Head of caudate nucleus (tissue), 42 donors: ENCODE data around the gene PAQR4.

Source experiments
- DNase-seq, 42 donors: peaks; one replicate each; pipeline versions ENCODE4 v3.0.0 to v3.0.0-alpha.2; 2020 to 2021; ENCODE audit warnings: mixed read lengths in 7 of 42
- intact Hi-C: fragments of 100-400 bp; cut with DNase I; formaldehyde crosslinking; loops from one replicate; pipeline ENCODE4 v1.15.0; 2022

PAQR4 gene

DNA sequence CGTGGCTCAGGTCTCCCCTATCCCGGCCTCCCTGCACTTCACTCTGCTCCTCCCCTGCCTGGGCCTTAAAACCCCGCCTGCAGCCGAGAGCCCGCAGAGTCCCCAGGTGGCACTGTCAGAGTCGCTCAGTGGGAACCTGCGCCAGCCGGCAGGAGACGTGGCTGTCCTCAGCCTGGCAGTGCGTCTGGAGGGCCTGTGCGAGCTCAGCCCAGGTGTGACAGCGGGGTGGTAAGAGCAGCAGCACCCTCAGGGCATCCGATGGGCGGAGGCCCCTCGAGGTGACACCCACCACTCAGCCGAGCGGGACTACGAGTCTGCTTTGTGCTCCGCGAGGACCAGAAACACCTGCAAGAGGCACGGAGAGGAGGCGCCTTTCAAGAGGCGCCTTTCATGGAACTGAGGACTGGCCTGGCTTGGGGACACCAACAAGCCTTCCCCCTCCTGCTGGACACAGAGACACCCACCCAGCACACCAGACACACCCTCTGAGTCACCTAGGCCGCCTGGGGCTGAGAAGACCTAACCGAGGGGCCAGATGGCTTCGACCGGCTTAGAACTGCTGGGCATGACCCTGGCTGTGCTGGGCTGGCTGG is 43.8 kb downstream of the PAQR4 start, which contains the start of gene CLDN9:
Gene CLDN9, plus strand, starts transcription at position 96 of the 593 bp plus-strand sequence. Its CDS starts 440 bp downstream, at position 536.
- DNase-seq: peak in 20 of 42 donors; percentile 23 to 64 (median 47)
- intact Hi-C loops: no loop called here

DNA sequence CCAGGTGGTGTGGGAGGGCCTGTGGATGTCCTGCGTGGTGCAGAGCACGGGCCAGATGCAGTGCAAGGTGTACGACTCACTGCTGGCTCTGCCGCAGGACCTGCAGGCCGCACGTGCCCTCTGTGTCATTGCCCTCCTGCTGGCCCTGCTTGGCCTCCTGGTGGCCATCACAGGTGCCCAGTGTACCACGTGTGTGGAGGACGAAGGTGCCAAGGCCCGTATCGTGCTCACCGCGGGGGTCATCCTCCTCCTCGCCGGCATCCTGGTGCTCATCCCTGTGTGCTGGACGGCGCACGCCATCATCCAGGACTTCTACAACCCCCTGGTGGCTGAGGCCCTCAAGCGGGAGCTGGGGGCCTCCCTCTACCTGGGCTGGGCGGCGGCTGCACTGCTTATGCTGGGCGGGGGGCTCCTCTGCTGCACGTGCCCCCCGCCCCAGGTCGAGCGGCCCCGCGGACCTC is 44.4 kb downstream of the PAQR4 start:
- DNase-seq: no peak
- intact Hi-C loops: no loop called here

DNA sequence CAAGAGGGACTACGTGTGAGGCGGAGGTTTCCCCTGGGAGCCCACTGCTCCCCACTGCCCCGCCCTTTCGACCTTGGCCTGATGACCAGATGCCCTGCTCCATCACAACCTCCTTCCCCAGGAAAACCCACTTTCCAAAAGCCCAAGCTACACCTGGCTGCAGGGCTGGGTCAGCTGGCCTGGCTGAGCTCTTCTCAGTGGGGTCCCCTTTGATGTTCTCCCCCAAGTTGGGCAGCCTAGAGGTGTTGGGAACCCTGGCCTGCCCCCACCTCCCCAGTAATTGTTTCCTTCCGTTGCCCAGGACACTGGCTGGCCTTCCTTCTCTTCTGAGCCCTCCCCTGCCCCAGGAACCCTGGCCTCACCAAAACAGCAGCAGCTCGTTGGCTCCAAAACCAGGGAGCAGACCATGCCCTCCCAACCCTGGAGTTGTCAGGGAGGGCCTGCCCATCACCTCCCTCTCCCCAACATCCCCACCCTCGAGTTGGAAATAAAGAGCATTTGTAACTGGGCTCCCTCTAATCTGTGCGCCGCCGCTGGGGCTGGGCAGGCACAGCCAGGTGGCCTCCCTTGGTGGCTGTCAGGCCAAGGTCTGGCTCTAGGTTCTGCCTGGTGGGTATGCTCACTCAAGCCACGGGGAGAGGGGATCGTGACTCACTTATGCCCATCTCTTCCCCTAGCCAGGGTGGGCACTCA is 45.0 kb downstream of the PAQR4 start:
- no peak for DNase-seq
- intact Hi-C loops: no loop called here

DNA sequence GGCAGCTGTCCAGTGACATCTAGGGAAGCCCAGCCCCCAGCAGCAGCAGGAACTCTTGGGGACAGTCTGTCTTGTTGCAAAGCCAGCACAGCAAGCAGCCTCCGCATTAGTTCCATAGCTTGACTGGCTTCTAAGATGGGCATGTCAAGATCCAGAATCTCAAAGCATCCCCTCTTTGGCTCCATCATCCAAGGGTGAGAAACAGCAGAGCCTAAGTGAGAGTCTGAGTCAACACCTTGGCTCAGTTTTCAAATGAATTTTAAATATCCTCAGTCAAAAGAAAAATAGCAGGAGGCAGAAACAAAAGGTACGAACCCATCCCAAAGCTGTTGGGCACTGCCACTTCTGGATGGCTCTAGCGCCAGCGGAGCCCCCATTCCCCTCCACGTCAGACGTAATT is 45.8 kb downstream of the PAQR4 start:
- intact Hi-C loops: no loop called here
- DNase-seq: no peak

DNA sequence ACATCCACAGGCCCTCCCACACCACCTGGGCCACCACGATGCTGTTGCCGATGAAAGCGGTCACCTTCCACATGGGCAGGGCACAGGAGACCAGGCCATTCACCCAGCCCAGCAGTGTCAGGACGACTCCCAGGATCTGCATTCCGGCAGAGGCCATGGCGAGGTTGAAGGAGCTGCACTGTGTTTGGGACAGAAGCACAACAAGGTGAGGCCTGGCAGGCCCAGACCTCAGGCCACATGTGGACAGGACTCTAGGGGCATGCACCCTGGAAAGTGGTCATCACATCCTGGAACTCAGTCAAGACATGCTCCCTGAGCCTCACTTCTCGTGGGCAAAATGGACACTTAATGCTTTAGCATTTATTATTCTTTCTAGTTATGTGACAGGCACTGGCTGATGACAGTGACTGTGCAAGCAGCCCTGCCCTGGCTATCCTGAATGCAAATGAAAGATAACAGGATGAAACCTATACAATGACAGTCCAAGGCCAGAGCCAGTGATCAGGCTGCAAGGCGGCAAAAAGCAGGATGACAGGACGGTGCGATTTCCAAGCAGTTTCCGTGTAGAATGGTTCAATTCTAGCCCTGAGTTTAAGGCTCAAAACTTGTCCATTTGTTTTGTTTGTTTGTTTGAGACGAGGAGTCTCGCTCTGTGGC is 46.8 kb downstream of the PAQR4 start:
- intact Hi-C loops: no loop called here
- DNase-seq: no peak

DNA sequence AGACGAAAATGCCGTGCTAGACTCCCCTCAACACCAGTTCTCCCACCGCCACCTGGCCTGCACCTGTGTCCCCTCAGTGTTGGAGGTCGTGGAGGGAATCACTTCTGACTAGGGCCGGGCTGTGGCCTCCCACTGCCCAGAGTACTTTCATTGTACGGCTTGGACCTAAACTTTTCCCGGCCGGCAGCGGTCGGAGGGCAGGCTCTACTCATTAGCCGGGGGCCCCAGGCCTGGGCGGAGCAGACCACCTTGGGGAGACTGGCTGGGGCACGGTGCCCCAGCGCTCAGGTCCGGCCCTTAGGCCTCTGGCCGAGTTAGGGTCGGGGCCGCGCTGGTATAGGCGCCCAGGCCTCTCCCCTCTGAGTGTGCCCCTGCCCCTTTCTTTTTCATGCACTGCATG is 48.2 kb downstream of the PAQR4 start:
- DNase-seq: no peak
- intact Hi-C loops: no loop called here

DNA sequence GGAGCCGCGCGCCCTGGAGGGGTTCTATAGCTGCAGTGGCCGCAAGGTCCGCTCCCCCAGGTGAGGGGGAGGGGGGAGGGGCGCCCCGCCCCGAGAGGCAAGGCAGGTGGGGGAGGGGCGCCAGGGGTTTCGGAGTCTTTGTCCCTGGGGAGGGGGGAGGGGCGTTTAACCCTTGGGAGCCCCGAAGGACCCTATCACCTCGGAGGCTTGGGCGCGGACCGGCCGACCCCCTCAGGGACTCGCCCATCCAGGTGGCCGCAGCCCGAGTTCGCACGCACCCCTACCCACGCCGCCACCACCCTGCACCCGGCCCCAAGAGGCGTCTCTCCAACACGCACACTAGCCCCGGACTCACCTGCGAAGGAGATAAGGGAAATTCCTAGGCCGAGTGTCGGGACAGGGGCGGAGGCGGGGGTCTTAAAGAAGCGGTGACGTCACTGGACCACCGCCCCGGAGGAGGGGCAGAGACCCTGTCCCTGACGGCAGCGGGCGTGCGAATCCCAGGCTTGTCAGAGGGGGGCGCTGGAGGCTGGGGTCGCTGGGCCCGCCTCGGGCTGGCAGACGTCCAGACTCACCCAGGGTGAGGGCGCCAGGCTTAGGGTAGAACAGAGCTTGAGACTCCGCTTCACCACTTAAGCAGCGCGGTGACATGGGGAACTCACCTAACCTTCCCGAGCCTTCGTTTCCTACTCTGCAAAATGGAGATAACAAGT is 48.8 kb downstream of the PAQR4 start, which contains the start of gene CLDN6:
Gene CLDN6, minus strand, starts transcription at position 390 of the 713 bp plus-strand sequence. CDS start 2,162 bp downstream, outside the sequence.
- peak in 9 of 42 donors; percentile 19 to 58 (median 44) for DNase-seq

DNA sequence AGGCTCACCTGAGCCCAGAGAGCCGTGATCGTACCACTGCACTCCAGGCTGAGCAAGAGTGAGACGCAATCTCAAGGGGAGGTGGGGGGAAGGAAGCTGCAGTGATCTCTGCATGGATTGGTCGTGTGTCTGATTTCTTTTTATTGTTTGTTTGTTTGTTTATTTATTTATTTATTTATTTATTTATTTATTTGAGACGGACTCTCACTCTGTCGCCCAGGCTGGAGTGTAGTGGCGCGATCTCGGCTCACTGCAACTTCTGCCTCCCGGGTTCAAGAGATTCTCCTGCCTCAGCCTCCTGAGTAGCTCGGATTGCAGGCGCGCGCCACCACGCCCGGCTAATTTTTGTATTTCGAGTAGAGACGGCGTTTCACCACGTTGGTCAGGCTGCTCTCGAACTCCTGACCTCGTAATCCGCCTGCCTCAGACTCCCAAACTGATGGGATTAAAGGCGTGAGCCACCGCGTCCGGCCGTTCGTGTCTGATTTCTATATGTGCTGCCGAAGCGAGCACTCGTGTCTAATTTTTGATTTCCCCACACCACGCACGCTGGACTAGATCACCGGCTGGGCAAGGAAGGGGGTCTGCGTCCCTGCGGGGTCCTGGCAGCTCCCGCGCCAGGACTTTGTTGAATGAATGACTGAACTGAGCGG is 50.6 kb downstream of the PAQR4 start:
- intact Hi-C loops: no loop called here
- peak in 1 of 42 donors; percentile 43 for DNase-seq

More for the DNA sequence above, 48.8 kb downstream of the PAQR4 start, which contains the start of gene CLDN6:
- intact Hi-C loops: no loop called here

DNA sequence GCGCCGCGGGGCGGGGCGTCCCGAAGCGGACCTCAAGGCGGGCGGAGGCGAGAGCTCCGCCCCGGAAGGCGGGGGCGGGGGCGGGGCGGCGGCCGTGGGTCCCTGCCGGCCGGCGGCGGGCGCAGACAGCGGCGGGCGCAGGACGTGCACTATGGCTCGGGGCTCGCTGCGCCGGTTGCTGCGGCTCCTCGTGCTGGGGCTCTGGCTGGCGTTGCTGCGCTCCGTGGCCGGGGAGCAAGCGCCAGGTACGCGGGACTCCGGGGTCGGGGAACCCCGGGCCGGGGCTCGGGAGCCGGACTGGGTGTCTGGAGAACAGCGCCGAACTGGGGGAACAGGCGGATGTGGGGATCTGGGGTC is 51.1 kb downstream of the PAQR4 start, which contains the start of gene TNFRSF12A:
Gene TNFRSF12A, plus strand, starts transcription at position 122 of the 357 bp plus-strand sequence. Its CDS starts 30 bp downstream, at position 152.
- DNase-seq: peak in 33 of 42 donors; percentile 35 to 79 (median 53)
- intact Hi-C loops: no loop called here

DNA sequence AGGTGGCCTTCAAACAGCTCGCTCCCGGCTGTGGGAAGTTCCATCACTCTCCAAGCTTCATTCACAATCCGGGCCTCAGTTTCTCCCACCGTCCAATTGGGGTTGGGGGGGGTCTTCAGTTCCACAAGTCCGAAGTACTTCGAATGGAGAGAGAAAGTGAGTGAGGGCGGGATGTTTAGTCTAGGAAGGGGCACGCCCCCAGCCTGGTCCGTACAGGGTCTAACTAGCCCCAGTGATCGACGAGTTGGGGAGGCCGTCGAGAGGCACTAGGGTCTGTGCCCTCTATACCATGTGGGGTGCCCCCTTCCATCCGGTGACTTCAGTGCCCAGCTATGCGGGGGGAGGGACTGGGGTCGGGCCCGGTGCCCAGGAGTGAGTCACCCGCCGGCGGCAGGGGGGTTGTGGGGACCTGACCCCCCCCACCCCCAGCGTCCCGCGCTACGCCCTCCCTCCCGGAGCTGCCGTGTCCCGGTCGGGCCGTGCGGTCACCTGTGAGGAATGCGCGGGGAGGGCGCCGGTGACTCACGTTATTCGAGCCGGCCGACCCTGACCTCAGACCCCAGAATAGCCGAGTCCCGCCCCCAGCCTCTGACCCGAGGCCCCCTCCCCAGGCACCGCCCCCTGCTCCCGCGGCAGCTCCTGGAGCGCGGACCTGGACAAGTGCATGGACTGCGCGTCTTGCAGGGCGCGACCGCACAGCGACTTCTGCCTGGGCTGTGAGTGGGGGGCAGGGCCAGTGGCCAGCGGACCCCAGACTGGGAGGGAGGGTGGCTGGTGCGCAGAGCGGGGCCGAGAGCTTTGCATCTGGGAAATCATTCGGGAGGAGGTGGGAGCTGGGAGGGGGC is 51.7 kb downstream of the PAQR4 start:
- intact Hi-C loops: no loop called here
- DNase-seq: peak in 32 of 42 donors; percentile 27 to 86 (median 56)

DNA sequence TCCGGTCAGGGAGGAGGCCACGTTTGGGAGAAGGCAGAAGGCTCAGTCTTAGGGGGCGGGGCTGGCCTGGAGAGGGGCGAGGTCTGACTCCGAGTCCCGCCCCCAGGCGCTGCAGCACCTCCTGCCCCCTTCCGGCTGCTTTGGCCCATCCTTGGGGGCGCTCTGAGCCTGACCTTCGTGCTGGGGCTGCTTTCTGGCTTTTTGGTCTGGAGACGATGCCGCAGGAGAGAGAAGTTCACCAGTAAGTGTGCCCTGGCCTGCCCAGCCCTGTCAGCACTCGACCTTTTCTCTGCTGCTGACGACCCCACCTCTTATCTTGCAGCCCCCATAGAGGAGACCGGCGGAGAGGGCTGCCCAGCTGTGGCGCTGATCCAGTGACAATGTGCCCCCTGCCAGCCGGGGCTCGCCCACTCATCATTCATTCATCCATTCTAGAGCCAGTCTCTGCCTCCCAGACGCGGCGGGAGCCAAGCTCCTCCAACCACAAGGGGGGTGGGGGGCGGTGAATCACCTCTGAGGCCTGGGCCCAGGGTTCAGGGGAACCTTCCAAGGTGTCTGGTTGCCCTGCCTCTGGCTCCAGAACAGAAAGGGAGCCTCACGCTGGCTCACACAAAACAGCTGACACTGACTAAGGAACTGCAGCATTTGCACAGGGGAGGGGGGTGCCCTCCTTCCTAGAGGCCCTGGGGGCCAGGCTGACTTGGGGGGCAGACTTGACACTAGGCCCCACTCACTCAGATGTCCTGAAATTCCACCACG is 52.5 kb downstream of the PAQR4 start:
- intact Hi-C loops: loop anchor here (2.0 kb wide), 1 partner anchor 17 kb away; no protein-coding TSS in a partner anchor

DNA sequence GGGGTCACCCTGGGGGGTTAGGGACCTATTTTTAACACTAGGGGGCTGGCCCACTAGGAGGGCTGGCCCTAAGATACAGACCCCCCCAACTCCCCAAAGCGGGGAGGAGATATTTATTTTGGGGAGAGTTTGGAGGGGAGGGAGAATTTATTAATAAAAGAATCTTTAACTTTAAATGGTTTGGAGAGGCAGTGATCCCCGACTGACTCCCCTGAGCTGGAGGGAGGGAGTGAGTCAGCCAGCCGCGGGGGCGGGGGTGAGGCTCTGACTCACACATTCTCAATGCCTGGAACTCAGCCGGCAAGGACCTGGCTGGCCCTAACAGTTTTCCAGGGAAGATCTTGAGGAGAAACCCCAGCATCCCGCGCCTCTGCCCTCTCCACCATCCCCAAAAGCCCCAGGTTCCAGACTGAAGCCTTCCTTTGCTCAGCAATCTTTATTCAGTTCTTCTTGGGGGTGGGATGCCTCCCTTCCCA is 53.1 kb downstream of the PAQR4 start:
- peak; percentile 73 to 97 (median 88) for DNase-seq

More for the DNA sequence above, 52.5 kb downstream of the PAQR4 start:
- DNase-seq: peak in 35 of 42 donors; percentile 23 to 83 (median 56)

DNA sequence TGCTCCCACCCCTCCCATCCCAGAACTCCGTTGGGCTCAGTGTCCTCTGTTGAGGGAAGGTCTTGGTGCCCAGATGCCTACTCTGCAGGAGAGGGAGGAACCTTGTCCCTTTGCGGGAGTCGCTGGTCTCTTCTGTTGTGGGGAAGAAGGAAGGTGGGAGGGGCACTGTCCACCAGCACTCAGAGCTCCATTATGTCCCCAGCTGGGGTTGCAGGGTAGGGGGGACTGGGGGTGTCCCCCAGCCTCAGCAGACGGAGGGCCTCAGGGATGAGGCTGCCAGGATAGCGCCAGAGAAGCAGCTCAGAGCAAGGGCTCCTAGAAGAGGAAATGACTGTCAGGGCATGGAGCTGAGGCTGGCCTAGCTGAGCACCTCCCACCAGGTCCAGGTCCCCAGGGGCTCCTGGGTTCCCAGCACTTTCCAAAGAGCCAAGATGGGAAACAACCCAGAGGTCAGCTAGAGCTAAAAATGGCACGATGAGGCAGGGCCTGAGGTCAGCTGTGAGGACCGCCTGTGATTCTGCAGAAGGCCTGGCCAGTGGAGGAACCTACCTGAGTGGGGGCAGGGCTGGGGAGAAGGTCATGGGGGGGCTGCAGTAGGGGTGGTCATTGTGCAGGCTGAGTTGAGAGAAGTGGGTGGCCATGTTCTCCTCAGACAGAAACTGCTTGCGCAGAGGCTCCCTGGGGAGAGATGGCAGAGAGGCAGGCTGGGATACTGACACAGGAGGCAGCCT is 53.7 kb downstream of the PAQR4 start:
- no peak for DNase-seq
- intact Hi-C loops: loop anchor here (2.0 kb wide), 1 partner anchor 18 kb away; no protein-coding TSS in a partner anchor

More for the DNA sequence above, 53.1 kb downstream of the PAQR4 start:
- intact Hi-C loops: loop anchor here (2.0 kb wide), 1 partner anchor 17 kb away; no protein-coding TSS in a partner anchor
